Gastrocnemius medialis (tissue), 4 donors: Measurements from ENCODE around the gene TIMP1. TPM values are rescaled to one million over a fixed set of nuclear protein-coding genes. Genes with fewer than 3 reads are reported as not detected.

Experiments used
- ATAC-seq, 2 donors: fragments of 150-250 bp; one replicate each; pipeline ENCODE4 v1.9.1; 2016
- DNase-seq, 2 donors: peaks; one replicate each; pipeline ENCODE4 v3.0.0-alpha.2; 2019
- H3K27ac ChIP-seq, 4 donors: fragments of 200-600 bp; sonication (generic); 1 replicate in 1 of 4; 2 replicates in 3 of 4; pipeline ENCODE4 v1.5.1; 2016 to 2018; ENCODE audit warnings: mild to moderate bottlenecking in 2 of 4, moderate library complexity in 1 of 4
- H3K27me3 ChIP-seq, 3 donors: fragments of 200-600 bp; sonication (generic) in 2 of 3; 1 replicate in 1 of 3; 2 replicates in 2 of 3; pipeline versions ENCODE4 v1.5.1 to v1.6.0; 2016 to 2019; ENCODE audit warnings: mild to moderate bottlenecking in 1 of 3, moderate library complexity in 1 of 3
- H3K36me3 ChIP-seq, 2 donors: fragments of 200-600 bp; sonication (generic) in 1 of 2; one replicate each; pipeline ENCODE4 v1.5.1; 2017 to 2018
- H3K4me1 ChIP-seq, 2 donors: fragments of 200-600 bp; sonication (generic) in 1 of 2; one replicate each; pipeline ENCODE4 v1.5.1; 2016 to 2017; ENCODE audit warnings: mild to moderate bottlenecking in 2 of 2
- H3K4me3 ChIP-seq, 4 donors: fragments of 200-600 bp; sonication (generic) in 3 of 4; 1 replicate in 1 of 4; 2 replicates in 3 of 4; pipeline ENCODE4 v1.5.1; 2016 to 2019; ENCODE audit warnings: mild to moderate bottlenecking in 2 of 4
- H3K9me3 ChIP-seq, 3 donors: fragments of 200-600 bp; sonication (generic) in 2 of 3; 1 replicate in 1 of 3; 2 replicates in 2 of 3; pipeline ENCODE4 v1.5.1; 2016 to 2019
- POLR2A ChIP-seq, 2 donors: fragments of 450-650 bp; IDR thresholded peaks; one replicate each; pipeline ENCODE4 v1.6.1; 2017; ENCODE audit warnings: antibody characterized with exemption in 2 of 2, mild to moderate bottlenecking in 2 of 2, moderate library complexity in 2 of 2
- in situ Hi-C, 4 donors: fragments of 200-750 bp; cut with MboI; loops; one replicate each; pipeline versions ENCODE4 v1.15.0 to v1.8.0; 2017; ENCODE audit warnings: low sequenced_read_pairs in 4 of 4
- intact Hi-C: fragments of 100-400 bp; cut with DNase I; formaldehyde crosslinking; loops from one replicate; pipeline ENCODE4 v1.15.1; 2023; ENCODE audit warnings: low total_unique reads
- total RNA-seq, 4 donors: library from RNA; depleted of rRNA; stranded (reverse); fragments of >200 nt; gene quantifications; one replicate each; pipeline versions ENCODE4 v1.1.0 to v1.2.3, GENCODE V29; 2016
- TF ChIP-seq, protein P1 (sequence below), 5 experiments: fragments of 450-650 bp in 3 of 5; fragments of 200-600 bp in 2 of 5; sonication (generic) in 2 of 5; IDR thresholded peaks in 4 of 5; conservative IDR thresholded peaks in 1 of 5; 1 replicate in 4 of 5; 2 replicates in 1 of 5; pipeline ENCODE4 v1.5.1; 2016 to 2019; ENCODE audit warnings: antibody characterized with exemption in 5 of 5, mild to moderate bottlenecking in 3 of 5, moderate library complexity in 3 of 5

TIMP1 gene
- total RNA-seq, 4 donors from 2014 or later: 15.8 to 94.8 (median 47.1) TPM

DNA sequence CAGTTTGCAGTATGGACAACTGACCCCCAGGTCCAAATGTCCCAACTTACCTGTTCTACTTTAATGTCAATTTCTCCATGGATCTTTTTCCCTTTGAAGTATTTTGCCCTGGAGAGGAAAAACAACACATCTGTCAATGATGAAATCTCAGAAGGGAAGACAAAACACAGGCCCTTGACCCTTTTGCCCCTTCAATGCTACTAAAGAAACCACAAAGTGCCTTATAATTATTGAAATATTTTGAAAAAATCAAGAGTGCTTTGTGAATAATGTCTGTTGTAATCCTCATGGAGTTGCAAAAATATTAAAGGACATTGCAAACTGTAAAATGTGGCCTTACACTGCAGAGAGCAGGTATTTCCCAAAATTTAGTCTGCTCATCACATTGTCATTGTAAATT, 24.9 kb downstream of the TIMP1 start:
- Histone ChIP-seq H3K4me3 (no peak overlapping the region), H3K9me3 (no peaks in the 10 kb centered on the region), H3K27me3 (no peaks in the 10 kb centered on the region), H3K27ac (no peak overlapping the region), H3K36me3 (no peaks in the 10 kb centered on the region), H3K4me1 (no peaks in the 10 kb centered on the region)
- no peak for TF ChIP-seq POLR2A (IDR thresholded peaks at IDR 0.05)
- TF ChIP-seq, protein P1, sequence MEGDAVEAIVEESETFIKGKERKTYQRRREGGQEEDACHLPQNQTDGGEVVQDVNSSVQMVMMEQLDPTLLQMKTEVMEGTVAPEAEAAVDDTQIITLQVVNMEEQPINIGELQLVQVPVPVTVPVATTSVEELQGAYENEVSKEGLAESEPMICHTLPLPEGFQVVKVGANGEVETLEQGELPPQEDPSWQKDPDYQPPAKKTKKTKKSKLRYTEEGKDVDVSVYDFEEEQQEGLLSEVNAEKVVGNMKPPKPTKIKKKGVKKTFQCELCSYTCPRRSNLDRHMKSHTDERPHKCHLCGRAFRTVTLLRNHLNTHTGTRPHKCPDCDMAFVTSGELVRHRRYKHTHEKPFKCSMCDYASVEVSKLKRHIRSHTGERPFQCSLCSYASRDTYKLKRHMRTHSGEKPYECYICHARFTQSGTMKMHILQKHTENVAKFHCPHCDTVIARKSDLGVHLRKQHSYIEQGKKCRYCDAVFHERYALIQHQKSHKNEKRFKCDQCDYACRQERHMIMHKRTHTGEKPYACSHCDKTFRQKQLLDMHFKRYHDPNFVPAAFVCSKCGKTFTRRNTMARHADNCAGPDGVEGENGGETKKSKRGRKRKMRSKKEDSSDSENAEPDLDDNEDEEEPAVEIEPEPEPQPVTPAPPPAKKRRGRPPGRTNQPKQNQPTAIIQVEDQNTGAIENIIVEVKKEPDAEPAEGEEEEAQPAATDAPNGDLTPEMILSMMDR (IDR thresholded peaks at IDR 0.05 in 4 of 5, conservative IDR thresholded peaks at IDR 0.05 in 1 of 5): no peak
- in situ Hi-C loops: no loop called here
- ATAC-seq (no peak), DNase-seq (no peak)
- intact Hi-C loops: no loop called here

GRCh38 chrX:47608130-47608810, 26.0 kb downstream of the TIMP1 start:
- intact Hi-C loops: no loop called here
- TF ChIP-seq, protein P1 (IDR thresholded peaks at IDR 0.05 in 4 of 5, conservative IDR thresholded peaks at IDR 0.05 in 1 of 5): no peak
- no peak for TF ChIP-seq POLR2A (IDR thresholded peaks at IDR 0.05)
- DNase-seq (no peak), ATAC-seq (no peak)
- Histone ChIP-seq H3K4me3 (no peak overlapping the region), H3K36me3 (no peaks in the 10 kb centered on the region), H3K9me3 (no peaks in the 10 kb centered on the region), H3K27me3 (no peaks in the 10 kb centered on the region), H3K4me1 (no peaks in the 10 kb centered on the region), H3K27ac (no peak overlapping the region)
- in situ Hi-C loops: no loop called here

DNA sequence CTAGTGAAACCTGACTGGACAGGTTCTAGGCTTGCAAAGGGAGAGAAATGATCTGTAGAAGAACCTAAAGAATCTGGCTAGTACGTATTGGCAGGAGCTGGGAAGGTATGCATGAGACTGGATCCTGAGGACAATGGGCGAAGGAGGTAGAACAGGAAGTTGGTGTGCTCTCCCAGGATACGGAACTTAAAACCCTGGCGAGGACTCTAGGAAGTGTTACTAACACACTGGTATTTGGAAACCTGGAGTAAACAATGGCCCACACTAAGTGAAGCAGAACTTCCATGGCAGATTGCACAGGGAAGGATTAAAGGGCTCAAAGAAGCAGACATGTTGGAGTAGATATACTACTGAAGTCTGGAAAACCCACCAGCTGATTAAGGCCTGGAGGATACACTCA, 28.3 kb downstream of the TIMP1 start:
- TF ChIP-seq POLR2A (IDR thresholded peaks at IDR 0.05): no peak
- TF ChIP-seq, protein P1 (IDR thresholded peaks at IDR 0.05 in 4 of 5, conservative IDR thresholded peaks at IDR 0.05 in 1 of 5): no peak
- Histone ChIP-seq H3K4me3 (no peak overlapping the region), H3K4me1 (no peaks in the 10 kb centered on the region), H3K27ac (no peak overlapping the region), H3K36me3 (no peaks in the 10 kb centered on the region), H3K27me3 (no peaks in the 10 kb centered on the region), H3K9me3 (no peaks in the 10 kb centered on the region)
- DNase-seq: no peak
- intact Hi-C loops (no loop called here), in situ Hi-C loops (no loop called here)
- ATAC-seq: no peak

DNA sequence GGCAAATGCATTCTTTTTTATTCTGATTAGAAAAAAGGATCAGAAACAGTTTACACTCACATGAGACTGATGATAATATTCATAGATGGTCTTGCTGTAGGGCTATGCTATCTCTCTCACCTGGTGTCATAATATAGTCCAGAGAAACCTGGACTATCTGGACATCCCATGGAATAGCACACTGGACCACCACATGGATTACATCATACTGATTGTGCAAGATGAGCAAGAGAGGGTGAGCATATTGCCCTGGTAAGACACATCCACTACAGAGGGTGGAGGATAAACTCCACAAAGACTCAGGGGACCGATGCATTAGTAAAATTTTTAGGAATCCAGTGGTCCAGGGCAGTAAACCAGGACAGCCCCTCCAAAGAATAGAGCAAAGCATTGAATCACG, 29.3 kb downstream of the TIMP1 start:
- Histone ChIP-seq H3K4me3 (no peak overlapping the region), H3K4me1 (no peaks in the 10 kb centered on the region), H3K36me3 (no peaks in the 10 kb centered on the region), H3K27me3 (no peaks in the 10 kb centered on the region), H3K9me3 (no peaks in the 10 kb centered on the region), H3K27ac (no peak overlapping the region)
- DNase-seq (no peak), ATAC-seq (no peak)
- in situ Hi-C loops: no loop called here
- TF ChIP-seq, protein P1 (IDR thresholded peaks at IDR 0.05 in 4 of 5, conservative IDR thresholded peaks at IDR 0.05 in 1 of 5): no peak
- no peak for TF ChIP-seq POLR2A (IDR thresholded peaks at IDR 0.05)
- intact Hi-C loops: no loop called here

GRCh38 chrX:47611926-47612325, 29.7 kb downstream of the TIMP1 start:
- Histone ChIP-seq H3K4me3 (no peak overlapping the region), H3K9me3 (no peaks in the 10 kb centered on the region), H3K27me3 (no peaks in the 10 kb centered on the region), H3K36me3 (no peaks in the 10 kb centered on the region), H3K27ac (no peak overlapping the region), H3K4me1 (no peaks in the 10 kb centered on the region)
- TF ChIP-seq, protein P1 (IDR thresholded peaks at IDR 0.05 in 4 of 5, conservative IDR thresholded peaks at IDR 0.05 in 1 of 5): no peak
- TF ChIP-seq POLR2A (IDR thresholded peaks at IDR 0.05): no peak
- ATAC-seq (no peak), DNase-seq (no peak)
- in situ Hi-C loops: no loop called here
- intact Hi-C loops: no loop called here
